GM21737 (cell line): ENCODE results near the gene CNBD2.
"Not testable (repeated sequence)": the region's sequence is repeated elsewhere in the genome, so short reads cannot be mapped to it uniquely, and the experiment has no call there.

Experiments used
- ATAC-seq: cut with Tn5 transposase; IDR thresholded peaks from one replicate; pipeline ENCODE4 v1.9.1; 2021; ENCODE audit warnings: mild to moderate bottlenecking, moderate library complexity; ENCODE audit not compliant: unreplicated experiment

CNBD2 gene

DNA sequence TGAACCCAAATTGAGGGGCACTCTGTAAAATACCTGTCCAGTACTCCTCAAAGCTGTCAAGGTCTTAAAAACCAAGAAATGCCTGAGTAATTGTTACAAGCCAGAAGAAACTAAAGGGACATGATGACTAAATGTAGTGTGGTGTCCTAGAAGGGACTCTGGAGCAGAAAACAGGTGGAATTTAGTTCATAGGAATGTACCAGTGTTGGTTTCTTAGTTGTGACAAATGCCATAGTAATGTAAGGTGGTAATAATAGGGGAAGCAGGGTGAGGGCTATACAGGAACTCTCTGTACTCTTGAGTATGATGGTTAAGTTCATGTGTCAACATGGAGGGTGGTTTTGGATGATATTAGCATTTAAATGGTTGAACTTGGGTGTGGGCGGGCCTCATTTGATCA, 92.3 kb downstream of the CNBD2 start:
- ATAC-seq: no peak

GRCh38 chr20:36061754-36062153, 93.4 kb downstream of the CNBD2 start:
- ATAC-seq: no peak

GRCh38 chr20:36062799-36063198, 94.4 kb downstream of the CNBD2 start:
- ATAC-seq: no peak

GRCh38 chr20:36063916-36064657, 95.7 kb downstream of the CNBD2 start:
- ATAC-seq: no peak

DNA sequence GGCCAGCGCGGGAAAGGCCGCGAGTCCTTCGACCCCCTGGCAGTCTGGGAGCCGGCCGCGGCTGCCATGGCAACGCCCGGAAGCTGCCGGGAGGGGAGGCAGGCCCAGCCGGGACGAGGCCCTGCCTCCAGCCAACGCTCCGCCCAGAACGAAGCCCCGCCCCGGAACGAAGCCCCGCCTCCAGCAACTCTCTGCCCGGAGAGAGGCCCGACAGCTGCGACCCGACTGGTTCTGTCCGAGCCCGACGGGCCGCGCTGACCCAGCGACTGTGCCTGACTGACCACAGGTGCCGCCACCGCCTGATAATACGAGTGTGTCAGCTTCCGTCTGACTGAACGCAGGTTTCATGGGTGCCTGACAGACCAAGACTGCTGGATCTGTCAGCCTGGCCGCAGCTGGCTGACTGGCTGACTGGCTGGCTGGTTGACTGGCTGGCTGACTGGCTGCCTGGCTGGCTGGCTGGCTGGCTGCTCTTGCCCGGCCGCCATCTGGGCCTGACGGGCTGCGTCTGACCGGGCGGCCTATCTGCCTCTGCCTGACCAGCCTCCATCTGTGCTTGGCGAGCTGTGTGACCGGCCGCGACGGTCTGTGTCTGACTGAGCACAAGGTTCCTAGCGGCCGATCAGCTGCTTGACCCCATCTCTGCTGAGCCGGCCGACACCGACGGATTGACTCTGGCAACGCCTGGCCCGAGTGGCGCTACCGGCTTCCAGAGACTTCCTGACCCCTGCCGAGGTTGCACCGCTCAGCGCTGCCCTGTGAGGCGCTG, 96.5 kb downstream of the CNBD2 start:
- peak; percentile 88 for ATAC-seq

- ATAC-seq: no peak
These were observed 97.1 kb downstream of the CNBD2 start for GRCh38 chr20:36065427-36065998.

DNA sequence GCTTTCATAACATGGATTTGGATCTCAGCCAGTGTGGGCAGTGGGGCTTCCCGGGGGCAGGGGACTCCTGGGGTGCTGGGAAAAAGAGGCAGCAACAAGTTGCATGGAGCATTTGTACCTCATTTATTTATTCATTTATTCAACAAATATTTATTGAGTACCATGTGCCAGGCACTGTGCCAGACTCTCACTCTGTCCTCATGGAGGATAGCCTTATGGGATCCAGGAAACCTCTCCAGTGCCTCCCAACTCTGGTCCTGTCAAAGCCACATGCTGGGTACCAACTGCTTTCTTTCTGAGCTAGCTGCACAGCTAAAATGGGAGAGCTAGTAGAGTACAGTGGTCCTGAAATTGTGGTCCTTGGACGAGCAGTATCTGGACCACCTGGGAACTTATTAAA, 98.4 kb downstream of the CNBD2 start:
- no peak for ATAC-seq

DNA sequence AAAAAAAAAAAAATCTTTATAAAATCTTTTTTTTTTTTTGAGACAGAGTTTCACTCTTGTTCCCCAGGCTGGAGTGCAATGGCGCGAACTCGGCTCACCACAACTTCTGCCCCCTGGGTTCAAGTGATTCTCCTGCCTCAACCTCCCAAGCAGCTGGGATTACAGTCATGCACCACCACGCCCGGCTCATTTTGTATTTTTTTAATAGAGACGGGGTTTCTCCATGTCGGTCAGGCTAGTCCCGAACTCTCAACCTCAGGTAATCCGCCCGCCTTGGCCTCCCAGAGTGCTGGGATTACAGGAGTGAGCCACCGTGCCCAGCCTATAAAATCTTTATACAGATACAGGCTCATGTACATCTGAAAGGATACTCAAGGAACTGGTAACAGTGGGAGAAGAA, 100.1 kb downstream of the CNBD2 start:
- ATAC-seq: not testable (repeated sequence)

DNA sequence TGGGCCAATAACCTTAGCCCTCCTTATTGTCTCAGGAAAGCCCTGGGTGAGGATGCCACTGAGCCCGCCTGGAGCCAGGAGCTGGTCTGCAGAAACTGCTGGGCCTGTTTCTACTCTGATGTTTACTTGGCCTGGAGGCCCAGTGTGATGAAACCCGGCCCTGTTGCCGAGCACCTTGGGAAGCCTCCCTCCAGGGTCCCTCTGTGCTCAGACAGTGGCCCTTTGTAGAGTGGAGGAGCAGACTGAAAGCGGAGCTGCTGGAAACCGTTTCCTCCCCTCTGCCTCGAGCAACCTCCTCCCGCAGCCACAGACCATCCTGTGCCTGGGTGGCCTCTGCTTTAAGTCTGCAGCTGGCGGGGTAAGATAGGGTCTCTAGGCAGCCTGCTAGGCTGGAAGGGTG, 102.1 kb downstream of the CNBD2 start:
- no peak for ATAC-seq

DNA sequence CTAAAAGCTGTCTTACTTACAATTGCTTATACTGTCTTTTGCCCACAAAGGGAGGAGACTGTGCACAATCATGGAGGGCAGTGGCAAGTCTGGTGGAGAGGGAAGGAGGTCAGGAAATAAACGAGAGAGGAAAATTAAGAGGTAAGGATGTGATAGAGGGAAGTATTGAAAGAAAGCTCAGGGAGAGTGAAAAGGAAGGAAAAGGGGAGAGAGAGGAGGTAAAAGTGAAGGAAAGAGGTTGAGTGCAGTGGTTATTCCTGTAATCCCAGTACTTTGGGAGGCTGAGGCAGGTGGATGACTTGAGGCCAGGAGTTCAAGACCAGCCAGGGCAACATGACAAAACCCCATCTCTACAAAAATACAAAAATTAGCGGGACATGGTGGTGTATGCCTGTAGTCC, 103.5 kb downstream of the CNBD2 start:
- ATAC-seq: no peak

DNA sequence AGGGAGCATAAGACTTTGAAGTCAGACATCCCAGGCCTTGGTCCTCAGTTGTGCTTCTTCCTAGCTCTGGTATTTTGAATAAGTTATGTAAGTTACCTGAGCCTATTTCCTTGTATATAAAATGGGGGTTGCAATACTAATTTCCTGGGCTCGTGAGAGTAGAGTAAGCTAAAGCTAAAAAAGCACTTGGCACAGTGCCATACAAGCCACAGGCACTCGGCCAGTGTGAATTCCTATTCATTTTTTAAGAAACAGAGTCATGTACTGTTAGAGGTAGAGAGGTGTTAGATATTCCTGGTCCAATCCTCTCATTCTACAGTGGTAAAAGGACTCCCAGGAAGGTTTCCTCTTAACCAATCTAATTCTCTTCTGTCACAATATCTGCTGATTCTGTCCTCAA, 106.6 kb downstream of the CNBD2 start:
- ATAC-seq: no peak

GRCh38 chr20:36077762-36078161, 109.4 kb downstream of the CNBD2 start:
- ATAC-seq: not testable (repeated sequence)

- no peak for ATAC-seq
These were observed 111.1 kb downstream of the CNBD2 start for GRCh38 chr20:36079486-36079885.

- ATAC-seq: not testable (repeated sequence)
These were observed 111.6 kb downstream of the CNBD2 start for GRCh38 chr20:36079984-36080383.
